ENCODE data around the gene DLGAP1.
"Not testable (repeated sequence)": the region's sequence is repeated elsewhere in the genome, so short reads cannot be mapped to it uniquely, and the experiment has no call there.

DLGAP1 gene

DNA sequence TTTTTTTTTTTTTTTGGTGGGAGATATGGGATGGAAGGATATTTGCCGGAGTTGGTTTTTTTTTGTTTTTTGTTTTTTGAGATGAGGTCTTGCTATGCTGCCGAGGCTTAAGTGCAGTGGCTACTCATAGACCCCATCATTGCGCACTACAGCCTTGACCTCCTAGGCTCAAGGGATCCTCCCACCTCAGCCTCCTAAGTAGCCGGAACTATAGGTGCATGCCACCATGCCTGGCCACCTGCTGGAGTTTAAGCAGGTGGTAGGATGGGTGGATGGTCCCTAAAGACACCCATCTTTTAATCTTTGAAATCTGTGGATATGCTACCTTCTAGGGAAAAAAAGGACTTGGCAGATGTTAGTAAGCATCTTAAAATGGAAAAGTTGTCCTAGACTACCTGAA lies 835.4 kb downstream of the DLGAP1 start:
- DNase-seq (ENCODE audit: low spot score), result no peak

DNA sequence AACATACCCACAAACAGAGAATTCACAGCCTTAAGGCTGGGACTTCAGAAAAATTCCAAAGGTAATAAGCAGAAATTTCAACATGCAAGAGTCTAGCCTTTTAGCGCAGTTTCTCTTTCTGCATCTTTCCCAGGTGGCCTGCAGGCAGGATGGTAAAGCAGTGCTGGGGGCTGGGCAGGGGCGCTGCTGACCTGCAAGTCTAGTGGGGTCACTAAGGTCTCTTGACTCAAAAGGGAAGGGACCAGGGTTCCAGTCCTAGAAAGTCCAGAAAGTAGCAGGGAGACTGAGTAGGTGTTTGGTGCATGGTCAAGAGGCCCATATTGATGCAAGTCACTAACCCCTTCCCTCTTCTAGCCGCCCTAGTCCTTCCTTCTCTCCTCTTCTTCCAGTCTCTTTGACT lies 835.9 kb downstream of the DLGAP1 start:
- no peak for DNase-seq (ENCODE audit: low spot score)

DNA sequence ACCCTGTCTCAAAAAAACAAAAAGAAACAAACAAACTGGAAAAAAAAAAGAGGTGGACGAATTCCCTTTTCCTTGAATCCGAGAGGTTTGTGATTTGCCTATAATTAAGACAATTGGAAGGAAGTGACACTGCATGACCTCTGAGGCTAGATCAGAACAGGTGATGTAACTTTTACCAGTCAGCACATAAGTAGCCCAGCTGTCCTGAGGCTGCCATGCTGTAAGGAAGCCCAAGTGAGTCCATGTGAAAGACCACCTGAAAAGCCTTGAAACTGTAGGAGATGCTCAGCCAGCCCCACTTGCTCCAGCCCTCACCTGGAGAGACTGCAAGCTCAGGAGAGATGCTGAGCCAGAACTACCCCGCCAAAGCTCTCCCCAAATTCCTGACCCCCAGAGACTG lies 838.4 kb downstream of the DLGAP1 start:
- DNase-seq (ENCODE audit: low spot score), result no peak

DNA sequence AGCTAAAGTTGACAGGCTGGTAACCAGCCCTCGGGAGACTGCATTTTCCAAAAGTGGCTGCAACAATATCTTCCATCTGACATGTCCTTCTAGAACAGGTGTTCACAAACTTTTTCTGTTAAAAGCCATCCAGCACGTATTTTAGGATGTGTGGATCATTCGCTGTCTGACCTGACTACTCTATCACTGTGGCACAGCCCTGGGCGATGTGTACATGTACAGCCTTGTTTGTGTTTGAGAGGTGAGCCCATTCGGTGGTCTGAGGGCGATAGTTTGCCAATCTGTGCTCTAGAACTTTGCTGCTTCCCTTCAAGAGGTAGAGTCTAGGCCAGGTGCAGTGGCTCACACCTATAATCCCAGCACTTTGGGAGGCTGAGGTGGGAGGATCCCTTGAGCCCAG lies 839.0 kb downstream of the DLGAP1 start:
- DNase-seq (ENCODE audit: low spot score), result no peak

DNA sequence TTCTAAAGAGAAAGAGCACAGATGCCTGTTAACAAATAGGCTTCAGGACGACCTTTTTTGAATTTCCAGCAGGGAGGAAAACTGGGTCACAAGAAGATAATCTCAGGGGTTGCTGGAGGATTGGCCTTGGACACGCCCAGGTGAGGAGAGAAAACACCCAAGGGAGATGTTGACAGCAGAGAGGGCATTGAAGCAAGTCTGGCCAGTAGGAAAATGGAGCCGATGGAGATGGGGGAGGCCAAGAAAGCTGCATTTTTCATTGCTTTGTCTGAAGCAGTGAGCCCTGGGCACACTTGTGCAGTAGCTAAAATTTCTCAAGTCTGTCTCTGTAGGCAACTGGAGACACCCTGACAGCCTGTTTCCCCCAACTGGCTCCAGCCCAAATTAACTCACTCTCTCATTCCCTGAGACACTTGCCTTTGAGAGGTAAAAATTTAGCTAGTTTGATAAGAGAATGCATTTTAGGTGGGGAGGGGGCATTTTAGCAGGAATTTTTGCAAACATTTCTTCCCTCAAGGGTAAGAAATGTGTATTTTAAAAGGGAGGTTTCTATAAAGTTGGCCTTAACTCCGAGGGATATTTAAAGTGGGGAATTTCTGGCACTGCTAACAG lies 839.6 kb downstream of the DLGAP1 start:
- no peak for DNase-seq (ENCODE audit: low spot score)

DNA sequence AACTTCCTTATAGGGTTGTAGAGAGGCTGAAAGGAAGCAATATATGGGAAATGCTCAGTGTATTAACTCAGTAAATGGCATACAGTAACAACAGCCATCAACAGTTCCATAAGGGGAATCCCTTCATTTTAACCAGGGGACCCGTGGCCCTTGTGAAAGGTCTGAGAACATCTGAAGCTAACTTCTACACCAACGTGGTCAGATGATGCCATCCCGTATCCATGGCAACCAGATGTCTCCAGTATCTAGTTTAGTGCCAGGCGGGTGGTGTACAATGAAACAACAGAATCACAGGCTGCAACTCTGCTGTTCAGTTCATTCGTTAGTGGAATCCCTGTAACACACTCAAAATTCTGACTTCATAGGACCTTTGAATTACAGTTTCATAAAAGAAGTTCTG lies 842.8 kb downstream of the DLGAP1 start:
- DNase-seq (ENCODE audit: low spot score), result no peak

DNA sequence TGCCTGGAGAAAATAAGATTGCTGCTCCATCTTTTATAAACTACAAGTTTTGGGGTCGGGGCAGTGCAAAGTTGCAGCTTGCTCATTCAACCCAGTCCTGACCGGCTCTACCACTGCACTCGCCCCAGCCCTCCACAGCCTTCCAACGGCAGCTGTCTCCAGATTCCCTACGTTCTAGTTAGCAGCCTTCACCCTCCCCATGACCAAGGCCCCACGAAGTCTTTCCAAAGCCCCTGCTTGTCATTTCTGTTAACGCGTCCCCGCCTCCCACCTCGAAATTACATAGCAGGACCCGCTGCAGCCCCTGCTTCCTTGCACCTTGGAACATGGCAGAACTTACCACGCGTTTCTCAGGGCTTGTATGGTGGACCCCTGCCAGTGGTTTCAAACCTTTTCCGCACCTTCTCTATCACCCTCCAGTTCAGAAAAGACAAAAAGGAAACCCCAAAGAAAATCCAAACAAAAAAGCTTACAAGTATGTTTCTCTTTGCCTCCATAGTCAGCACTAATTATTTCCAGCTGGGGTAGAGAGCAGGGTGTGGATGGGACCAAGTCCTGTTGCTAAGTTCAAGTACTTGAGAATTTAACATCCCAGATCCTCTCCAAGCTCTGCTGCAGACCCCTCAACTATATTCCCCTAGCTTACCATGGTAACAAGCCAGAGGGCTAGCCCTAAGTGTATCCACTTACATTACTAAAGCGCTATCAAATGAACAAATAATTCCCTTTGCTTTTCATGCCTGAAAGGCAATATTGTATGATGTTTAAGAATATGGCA lies 843.6 kb downstream of the DLGAP1 start:
- no peak for DNase-seq (ENCODE audit: low spot score)

DNA sequence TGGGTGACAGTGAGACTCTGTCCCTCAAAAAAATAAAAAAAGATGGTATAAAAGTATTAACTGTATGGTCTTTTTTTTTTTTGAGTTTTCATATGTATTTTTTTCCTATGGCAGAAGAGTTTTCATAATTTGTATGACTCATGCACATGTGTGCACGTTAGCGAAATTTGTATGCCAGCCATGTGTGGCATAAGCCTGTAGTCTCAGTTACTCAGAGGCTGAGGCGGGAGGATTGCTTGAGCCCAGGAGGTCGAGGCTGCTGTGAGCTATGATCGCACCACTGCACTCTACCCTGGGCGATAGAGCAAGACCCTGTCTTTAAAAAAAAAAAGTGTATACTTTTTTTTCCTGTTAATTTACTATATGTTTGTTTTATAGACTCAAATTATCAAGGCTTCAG lies 844.3 kb downstream of the DLGAP1 start:
- DNase-seq (ENCODE audit: low spot score), result no peak

DNA sequence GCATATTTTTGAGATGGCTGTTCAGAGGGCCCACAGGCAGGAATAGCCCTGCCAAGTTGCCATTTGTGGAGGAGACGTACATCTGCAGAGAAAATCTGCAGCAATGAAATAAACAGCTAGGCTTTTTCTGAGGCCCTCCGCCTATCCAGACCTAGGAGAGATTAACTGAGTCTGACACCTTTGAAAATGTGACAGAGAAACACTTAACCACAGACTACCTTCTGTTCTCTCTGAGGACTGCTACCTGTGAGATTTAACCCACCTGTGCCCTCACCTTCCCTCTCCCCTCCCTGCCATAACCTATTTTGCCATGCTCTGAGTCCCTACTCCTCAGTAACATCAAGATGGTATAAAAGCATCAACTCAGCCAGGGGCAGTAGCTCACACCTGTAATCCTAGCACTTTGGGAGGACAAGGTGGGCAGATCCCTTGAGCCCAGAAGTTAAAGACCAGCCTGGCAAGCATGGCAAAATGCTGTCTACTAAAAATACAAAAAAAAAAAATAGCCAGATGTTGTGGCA lies 844.9 kb downstream of the DLGAP1 start:
- no peak for DNase-seq (ENCODE audit: low spot score)

DNA sequence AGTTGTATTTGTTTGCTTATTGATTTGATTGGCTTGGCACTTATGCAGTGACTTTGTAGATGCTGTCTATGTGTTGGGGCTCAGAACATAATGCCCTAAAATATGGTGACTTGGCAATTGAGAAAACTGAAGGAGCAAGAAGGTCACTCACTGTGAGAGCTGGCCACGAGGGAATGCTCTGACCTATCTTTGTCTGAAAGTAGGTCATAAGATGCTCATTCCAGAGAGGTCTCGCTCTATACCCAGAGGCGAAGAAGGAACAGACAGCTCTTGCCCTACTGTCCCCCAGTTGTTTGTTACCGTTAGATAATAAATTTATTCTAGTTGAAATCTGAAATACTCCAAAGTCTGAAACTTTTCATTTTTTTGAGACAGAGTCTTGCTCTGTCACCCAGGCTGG lies 846.6 kb downstream of the DLGAP1 start:
- no peak for DNase-seq (ENCODE audit: low spot score)

DNA sequence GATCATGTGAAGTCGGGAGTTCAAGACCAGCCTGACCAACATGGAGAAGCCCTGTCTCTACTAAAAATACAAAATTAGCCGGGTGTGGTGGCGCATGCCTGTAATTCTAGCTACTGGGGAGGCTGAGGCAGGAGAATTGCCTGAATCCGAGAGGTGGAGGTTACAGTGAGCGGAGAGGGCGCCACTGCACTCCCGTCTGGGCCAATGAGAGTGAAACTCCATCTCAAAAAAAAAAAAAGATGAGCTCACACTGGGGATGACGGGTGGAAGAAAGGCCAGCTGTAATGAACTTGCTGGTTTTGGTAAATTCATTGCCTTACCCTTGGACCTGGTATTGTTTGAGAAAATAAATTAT lies 847.0 kb downstream of the DLGAP1 start:
- DNase-seq (ENCODE audit: low spot score), result not testable (repeated sequence)

DNA sequence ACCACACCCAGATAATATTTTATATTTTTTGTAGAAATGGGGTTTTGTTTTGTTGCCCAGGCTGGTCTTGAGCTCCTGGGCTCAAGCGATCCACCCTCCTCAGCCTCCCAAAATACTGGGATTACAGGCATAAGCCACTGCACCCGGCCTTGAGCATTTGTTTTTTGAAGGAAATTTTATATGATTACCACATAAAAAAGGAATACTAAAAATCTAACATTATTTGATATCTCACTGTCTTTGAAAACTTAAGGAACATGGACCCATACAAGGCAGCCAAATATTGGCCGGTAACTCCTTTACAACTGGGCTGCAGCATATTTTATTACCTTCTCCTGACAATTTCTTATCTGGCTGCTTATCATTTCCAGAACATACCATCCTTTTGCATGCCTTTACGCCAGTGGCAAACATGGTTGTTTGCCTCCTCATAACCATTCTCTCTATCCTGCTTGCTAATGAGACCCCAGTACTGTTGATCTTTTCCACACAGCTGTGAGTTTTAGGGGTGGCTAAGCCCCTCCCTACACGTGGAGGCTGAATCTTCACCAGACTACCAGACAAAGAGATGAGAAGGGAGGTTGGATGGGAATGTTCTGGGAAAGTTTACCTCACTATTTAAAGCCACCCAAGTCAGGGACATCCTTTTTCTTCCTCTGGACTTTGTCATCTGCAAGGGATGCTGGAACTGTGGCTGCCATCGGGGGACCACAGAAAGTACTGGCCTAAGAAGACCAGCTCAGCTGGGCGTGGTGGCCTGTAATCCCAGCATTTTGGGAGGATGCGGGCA lies 847.6 kb downstream of the DLGAP1 start:
- no peak for DNase-seq (ENCODE audit: low spot score)

DNA sequence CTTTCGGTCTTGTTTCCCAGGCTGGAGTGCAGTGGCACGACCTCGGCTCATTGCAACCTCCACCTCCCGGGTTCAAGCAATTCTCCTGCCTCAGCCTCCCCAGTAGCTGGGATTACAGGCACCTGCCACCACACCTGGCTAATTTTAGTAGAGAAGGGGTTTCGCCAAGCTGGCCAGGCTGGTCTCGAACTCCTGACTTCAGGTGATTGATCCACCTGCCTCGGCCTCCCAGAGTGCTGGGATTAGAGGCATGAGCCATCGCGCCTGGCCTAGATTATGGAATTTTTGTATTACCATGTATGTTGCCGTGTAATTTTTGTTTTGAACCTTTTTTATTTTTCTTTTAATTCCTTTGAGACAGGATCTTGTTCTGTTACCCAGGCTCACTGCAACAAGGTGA lies 848.2 kb downstream of the DLGAP1 start:
- DNase-seq (ENCODE audit: low spot score), result not testable (repeated sequence)

DNA sequence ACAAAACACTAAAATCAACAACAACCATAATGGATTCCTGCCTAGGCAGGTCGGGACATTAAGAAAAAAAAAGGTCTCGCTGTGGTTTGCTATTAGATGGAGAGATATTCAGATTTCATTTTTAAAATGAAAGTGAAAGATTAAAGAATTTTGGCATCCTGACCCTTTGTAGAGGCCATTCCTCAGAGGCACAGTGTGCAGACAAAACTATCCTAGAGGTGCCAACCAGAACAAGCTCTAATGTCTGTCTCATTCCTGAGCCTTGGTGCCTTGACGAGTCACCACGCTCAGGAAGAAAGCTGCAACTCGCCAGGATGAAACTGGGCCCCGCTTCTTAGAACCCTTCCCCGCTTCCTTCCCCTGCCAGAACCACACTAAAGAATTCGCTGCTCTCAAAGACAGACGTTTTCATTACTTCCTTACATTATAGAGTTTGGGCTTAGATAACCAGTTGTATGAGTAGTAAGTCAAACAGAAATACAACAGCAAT lies 849.1 kb downstream of the DLGAP1 start:
- no peak for DNase-seq (ENCODE audit: low spot score)

DNA sequence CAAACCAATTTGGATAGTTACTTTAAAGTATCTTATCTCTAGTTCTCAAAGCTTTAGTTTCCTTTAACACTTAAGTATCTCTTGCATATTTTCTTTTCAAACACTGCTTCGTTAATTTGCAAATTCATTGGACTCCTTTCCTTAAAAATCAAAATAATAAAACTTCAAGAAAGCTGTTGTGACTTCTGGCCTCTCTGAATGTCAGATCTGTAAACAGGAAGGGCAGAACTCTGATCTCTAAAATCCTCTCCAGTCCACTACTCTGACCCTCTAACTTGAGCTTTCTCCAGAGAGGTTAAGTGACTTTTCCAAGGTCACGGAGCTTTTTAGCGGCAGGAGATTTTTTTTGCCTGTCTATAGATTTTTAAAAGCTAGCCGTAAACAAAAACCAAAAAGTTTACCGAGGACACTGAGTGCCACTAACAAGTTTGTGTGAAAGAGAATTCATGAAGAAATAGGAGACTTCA lies 849.6 kb downstream of the DLGAP1 start:
- no peak for DNase-seq (ENCODE audit: low spot score)

DNA sequence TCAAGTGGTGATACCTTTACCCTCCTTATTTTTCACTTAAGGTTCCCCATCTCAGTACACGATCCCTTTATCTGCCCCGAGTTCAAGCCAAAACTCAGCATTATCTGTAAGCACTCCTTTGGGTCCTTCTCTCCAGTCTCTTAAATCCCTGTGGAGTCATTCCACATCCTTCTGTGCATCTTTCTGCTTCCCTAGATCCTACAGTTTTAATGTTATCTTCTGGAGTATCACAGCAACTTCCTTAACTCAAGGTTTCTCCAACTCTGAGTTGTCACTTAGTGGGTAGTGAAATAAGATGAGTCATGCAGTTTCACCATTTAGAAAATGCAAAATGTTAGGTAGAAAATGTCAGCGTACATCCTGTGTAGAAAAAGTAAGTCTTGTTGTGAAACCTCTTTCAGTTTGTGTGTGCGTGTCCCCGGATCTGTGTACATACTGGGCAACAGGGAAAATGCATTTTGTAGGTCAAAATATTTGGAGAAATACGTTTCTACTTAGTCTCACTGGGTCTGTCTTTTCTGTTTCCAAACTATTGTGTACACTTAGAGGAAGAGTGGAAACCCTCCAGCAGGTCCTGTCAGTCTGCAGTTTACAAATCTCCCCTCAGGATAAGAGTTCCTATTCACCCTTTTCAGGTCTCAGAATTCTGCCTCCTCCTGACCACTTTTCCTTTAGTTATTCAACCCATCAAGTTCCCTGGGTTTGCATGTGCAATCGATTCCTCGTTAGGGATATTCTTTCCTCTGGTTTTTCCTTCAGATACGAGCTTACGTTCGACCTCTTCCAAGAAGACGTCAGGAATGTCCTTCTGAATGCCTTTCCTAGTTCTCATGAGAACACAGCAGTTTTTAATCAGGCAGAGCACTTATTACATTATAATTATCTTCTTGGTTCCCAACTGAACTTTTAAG lies 850.4 kb downstream of the DLGAP1 start:
- DNase-seq (ENCODE audit: low spot score), result no peak

DNA sequence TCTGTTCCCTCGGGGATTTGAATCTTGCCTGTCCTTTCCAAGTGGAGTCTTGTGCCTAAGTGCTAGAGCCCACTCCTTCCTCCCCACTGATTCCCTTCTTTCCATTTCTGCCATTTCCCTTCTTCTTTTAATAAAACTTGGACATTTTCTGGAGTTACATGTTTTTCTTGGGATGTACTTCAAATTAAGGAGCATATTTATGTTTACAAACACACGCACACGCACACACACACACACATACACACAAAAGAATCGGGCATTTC lies 850.9 kb downstream of the DLGAP1 start:
- no peak for DNase-seq (ENCODE audit: low spot score)

DNA sequence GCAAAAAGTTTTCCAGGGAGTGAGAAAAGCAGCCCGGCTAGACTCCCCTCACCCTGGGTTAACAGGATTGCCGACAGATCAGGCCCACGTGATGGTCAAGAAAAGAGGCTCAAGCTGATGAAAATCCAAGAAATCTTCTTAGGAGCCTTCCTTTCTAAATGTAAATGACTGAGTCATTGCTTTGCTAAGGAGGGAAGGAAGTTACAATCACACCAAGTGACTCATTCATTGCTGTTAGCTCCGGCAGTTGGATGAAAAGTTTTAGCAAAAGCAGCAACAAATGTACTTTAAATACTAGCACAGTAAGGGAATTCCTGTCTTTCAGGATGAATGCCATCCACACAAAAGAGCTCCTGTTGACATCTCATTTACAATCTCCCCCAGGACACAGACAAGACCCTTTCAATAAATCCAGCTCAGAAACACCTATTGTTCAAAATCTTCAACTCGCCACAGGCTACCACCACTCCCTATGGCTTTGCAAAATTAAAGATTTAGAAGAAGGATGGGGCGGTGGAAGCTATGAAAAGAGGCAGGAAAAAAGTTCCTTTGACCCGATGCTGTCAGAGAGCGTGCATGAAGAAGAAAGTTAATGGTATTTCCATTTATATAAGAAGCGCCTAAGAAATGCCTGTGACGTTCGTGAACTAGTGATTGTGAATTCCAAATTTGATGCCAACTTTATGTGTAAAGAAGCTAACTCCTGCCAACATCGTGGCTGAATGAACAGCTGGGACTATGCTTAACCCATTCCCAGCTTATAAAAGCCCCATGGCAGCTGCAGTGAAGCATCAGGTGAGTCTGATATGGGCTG lies 851.5 kb downstream of the DLGAP1 start:
- DNase-seq (ENCODE audit: low spot score), result peak; percentile 66

DNA sequence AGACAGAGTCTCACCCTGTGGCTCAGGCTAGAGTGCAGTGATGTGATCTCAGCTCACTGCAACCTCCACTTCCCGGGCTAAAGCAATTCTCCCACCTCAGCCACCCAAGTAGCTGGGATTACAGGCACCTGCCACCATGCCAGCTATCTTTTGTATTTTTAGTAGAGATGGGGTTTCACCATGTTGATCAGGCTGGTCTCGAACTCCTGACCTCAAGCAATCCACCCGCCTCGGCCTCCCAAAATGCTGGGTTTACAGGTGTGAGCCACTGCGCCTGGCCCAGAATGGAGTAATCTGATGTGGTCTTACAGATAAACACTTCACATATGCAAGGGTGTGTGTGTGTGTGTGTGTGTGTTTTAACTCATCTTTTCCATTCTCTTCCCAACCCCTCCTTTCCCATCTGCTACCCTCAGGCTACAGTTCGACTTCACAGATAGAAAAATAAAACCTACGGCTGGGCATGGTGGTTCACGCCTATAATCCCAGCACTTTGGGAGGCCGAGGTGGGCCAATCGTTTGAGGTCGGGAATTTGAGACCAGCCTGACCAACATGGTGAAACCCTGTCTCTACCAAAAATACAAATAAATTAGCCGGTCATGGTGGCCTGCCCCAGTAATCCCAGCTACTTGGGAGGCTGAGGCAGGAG lies 853.9 kb downstream of the DLGAP1 start:
- DNase-seq (ENCODE audit: low spot score), result not testable (repeated sequence)

DNA sequence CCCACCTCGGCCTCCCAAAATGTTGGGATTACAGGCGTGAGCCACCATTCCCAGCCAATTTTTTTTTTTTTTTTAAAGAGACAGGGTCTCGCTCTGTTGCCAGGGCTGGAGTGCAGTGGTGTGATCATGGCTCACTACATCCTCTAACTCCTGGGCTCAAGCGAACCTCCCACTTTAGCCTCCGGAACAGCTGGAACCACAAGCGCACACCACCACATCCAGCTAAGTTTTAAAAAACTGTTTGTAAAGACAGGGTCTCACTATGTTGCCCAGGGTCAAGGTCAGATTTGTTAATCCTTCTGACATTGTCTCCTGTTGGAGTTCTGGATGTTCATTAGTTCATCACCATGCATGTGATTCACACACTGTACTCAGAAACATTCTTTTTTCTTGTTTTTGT lies 855.2 kb downstream of the DLGAP1 start:
- DNase-seq (ENCODE audit: low spot score), result no peak

DNA sequence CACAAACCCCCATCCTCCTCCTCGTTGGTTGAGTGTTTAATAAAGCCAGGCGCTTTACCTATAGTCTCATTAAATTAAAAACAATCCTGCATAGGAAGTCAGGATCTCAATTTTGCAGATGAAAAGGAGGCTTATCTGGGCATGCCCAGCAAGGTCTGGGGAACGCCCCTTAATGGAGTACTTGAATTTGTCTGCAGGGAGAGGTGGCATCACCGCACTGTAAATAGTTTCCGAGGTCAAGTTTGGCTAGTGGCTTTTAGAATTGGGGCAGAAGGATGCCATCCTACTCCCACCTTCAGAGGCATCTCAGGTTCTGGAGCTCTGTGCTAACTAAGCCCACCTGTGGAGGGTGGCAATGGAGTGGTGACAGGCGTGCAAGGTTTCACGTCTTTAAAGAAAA lies 855.9 kb downstream of the DLGAP1 start:
- DNase-seq (ENCODE audit: low spot score), result no peak

Data from iPS-NIHi11 (cell line).